ENCODE data around the gene TMEM198.

Gene TMEM198

DNA sequence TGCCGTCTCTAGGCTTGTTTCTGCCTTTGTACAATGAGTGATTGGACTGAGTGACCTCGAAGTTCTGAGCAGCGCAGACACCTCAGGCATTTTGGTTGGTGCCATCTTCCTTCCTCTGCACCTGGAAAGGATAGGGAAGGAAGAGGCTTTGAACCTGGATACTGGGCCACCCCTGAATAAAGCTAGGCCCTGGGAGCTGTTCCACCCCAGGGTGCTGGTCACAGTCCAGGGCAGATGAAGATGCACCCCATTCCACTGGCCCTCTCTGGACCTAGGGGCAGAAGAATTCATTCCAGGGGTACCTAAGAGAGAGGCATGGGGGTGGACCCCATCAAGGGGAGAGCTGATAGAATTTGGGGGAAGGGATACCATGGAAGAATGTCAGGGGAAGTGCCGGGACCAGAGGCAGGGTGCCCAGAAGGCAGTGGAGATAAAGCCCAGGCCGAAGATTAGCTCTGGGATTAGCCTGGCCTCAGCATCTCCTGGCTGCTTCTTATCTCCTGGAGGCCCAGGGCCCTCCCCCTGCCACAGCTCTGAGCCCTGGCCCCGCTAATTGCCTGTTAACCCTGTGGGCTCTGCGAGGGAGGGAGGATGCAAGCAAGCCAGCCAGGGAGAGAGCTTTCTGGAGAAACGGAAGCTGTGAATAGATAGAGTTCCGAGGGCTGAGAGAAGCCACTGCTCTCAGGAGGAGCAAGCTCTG, 18.1 kb upstream of the TMEM198 start:
- no peak for DNase-seq (ENCODE audit: low read depth, low spot score)

GRCh38 chr2:219526320-219527075, 17.3 kb upstream of the TMEM198 start:
- DNase-seq (ENCODE audit: low read depth, low spot score), result no peak

DNA sequence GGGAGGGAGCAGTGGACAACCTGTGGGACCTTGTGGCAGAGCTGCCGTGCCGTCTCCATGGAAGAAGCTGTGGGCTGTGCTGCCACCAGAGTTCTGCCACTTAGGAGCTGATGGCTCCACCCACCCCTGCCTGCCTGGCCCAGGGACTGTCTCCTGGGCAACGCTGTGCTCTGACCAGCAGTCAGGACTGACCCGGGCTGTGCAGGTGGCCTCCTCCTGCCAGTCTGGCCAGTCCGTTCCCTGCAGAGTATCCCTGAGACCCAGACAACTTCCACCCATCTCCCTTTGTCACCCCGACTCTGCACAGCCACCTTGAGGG, 16.8 kb upstream of the TMEM198 start:
- no peak for DNase-seq (ENCODE audit: low read depth, low spot score)

- DNase-seq (ENCODE audit: low read depth, low spot score), result no peak
These were observed 16.4 kb upstream of the TMEM198 start for GRCh38 chr2:219527472-219527871.

- peak; percentile 48 for DNase-seq (ENCODE audit: low read depth, low spot score)
These were observed 13.5 kb upstream of the TMEM198 start for GRCh38 chr2:219530048-219530963.

DNA sequence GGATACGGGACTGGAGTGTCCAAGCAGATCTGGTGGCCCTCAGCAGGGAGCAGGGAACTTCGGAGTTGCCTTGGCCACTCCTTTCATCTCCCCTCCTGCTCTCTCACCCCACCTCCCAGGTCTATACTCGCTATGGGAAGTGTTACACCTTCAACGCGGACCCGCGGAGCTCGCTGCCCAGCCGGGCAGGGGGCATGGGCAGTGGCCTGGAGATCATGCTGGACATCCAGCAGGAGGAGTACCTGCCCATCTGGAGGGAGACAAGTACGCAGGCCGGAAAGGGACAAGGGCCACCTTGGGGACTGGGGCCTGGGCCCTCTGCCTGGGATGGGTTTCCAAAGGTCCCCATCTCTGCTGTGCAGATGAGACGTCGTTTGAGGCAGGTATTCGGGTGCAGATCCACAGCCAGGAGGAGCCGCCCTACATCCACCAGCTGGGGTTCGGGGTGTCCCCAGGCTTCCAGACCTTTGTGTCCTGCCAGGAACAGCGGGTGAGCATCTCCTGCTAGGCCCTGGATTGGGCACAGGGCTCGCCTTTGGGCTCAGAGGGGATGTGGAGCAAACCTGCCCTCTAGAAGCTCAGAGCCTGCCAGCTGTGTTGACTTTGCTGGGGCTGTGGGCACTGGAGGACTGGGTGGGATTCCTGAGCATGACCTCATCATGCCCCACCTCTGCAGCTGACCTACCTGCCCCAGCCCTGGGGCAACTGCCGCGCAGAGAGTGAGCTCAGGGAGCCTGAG, 12.0 kb upstream of the TMEM198 start:
- DNase-seq (ENCODE audit: low read depth, low spot score), result no peak

DNA sequence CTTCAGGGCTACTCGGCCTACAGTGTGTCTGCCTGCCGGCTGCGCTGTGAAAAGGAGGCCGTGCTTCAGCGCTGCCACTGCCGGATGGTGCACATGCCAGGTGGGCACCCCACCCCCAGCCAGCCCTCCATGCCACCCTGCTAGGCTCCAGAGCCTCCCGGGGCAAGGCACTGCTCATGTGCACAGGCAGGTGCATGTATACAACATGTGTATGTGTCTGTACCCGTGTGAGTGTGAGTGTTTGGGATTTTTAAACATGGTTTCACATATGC, 11.5 kb upstream of the TMEM198 start:
- no peak for DNase-seq (ENCODE audit: low read depth, low spot score)

DNA sequence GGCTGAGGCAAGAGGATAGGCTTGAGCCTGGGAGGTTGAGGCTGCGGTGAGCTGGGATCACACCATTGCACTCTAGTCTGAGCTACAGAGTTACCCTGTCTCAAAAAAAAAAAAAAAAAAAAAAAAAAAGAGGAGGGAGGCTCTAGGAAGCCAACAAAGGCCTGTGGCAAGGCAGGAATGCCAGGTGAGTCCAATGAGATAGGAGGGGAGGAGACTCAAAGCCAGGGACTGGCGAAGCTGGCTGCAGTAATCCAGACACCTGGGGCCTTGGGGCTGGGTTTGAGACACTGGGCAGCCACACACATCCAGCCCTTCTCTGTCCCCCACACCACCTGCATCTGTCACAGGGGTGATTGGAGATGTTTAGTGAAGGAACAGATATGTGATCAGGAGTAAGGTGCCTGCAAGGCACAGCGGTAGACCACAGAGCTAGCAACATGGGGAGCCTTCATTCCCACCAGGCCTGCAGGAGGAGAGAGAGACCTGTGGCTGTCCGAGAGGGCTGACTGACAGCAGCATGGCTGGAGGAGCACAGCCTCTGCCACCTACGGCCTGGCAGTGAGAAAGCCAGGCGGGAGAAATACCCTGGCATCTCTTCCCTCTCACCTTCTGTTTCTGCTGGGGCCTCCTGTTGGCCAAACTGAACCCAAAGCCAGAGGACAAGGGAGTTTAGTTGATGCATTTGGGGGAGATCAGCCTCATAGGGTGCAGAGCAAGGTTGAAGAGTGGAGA, 9.7 kb upstream of the TMEM198 start:
- DNase-seq (ENCODE audit: low read depth, low spot score), result no peak

GRCh38 chr2:219536425-219536824, 7.4 kb upstream of the TMEM198 start:
- DNase-seq (ENCODE audit: low read depth, low spot score), result no peak

GRCh38 chr2:219536967-219537366, 6.9 kb upstream of the TMEM198 start:
- no peak for DNase-seq (ENCODE audit: low read depth, low spot score)

- DNase-seq (ENCODE audit: low read depth, low spot score), result no peak
These were observed 6.0 kb upstream of the TMEM198 start for GRCh38 chr2:219537657-219538488.

DNA sequence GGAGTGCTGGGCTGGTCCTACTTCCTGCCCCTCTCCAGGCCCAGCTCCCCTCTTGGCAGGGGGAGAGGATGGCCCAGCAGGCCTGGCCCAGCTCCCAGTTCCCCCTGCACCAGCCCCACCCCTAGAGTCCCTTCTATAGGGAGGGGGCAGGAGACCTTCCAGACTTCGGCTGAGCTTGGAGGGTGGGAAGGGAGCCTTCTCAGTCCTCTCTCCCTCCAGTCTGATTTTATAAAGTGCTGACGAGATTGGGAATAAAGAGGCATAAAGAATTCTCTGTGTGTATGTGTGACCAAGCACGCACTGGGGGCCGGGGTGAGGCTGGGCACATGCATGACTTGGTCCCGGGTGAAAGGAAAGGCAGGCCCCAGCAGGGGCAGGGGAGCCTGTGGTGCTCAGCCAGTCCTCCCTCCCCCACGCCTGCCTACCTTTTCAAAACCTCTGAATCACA, 5.3 kb upstream of the TMEM198 start:
- DNase-seq (ENCODE audit: low read depth, low spot score), result peak; percentile 34

DNA sequence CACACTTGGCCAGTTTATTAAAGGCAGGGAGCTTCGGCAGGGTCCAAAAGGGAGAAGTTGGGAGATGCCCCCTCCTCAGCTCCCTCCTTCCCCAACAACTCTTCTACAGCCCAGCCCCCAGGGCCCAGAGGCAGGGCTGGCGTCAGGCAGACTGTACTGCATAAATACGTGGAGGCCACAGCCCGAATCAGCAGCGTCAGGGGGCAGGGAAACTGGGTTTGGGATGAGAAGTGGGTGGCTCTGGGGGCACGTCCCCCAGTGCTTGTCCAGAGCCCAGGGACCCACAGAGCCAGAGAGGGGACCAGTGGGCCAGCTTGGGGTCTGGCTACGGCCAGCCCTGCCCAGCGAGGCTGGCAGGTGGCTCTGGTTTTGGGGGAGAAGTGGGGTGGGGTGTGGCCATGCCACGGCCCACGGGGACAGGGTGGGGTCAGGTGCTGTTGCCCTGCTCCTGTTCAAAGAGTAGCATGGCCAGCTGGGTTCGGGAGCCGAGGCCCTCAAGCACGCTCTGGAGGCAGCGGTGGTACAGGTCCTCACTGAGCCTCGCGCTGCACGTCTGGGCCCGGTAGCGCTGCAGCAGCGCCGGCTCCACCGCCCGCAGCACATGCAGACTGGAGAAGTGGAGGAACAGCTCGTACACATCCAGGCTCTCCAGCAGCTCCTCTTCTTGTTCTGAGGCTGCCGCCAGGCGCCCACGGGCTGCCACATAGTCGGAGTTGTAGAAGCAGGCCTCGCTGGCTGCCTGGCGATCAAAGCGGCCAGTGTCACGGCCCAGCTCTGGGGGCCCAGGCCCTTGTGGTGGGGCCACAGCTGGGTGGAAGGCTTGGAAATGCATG, 4.7 kb upstream of the TMEM198 start:
- no peak for DNase-seq (ENCODE audit: low read depth, low spot score)

DNA sequence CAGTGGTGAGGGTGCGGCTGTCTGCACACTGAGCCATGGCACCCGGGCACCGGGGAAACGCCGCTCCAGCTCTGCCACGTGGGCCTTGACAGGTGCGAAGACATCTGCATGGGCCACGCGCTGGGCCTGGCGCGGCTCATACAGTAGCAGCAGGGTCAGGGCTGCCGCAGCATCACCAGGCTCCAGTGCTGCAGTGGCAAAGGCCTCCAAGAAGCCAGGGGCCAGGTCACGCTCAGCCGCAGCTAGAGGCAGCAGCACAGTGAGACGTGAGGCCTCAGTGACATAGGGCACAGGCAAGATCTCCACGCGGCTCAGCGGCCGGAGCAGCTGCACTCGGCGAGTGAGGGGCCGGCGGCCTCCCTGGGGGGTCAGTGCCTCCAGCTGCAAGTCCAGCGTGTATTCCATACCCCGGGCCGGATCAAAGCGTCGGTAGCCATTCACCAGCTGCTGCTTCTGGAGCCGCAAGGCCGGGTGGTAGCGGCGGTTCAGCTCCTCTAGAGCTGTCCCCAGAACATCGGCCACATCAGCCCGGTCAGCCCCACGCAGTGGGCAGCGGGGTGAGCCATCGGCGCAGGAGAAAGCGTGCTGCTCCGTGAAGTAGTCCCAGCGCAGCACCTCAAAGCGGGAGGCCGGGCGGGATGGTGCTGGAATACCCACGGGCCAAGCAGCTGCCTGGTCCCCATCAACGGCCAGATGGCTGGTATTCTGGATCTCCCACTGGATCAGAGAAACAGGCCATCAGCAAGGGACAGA, 3.7 kb upstream of the TMEM198 start:
- no peak for DNase-seq (ENCODE audit: low read depth, low spot score)

- DNase-seq (ENCODE audit: low read depth, low spot score), result no peak
These were observed 2.9 kb upstream of the TMEM198 start for GRCh38 chr2:219540784-219541504.

GRCh38 chr2:219541611-219542180, 2.1 kb upstream of the TMEM198 start:
- no peak for DNase-seq (ENCODE audit: low read depth, low spot score)

GRCh38 chr2:219542931-219543595, 765 bp upstream of the TMEM198 start:
- DNase-seq (ENCODE audit: low read depth, low spot score), result no peak

All from brain pericyte (primary cell).